SW 1271 (cell line): ENCODE results near the gene MUC6.
"Not testable (repeated sequence)": the region's sequence is repeated elsewhere in the genome, so short reads cannot be mapped to it uniquely, and the experiment has no call there.

Source experiments
- DNase-seq, 2 experiments: peaks; one replicate each; lab custom pipeline; 2025; lab: John Stamatoyannopoulos, UW

Gene MUC6

DNA sequence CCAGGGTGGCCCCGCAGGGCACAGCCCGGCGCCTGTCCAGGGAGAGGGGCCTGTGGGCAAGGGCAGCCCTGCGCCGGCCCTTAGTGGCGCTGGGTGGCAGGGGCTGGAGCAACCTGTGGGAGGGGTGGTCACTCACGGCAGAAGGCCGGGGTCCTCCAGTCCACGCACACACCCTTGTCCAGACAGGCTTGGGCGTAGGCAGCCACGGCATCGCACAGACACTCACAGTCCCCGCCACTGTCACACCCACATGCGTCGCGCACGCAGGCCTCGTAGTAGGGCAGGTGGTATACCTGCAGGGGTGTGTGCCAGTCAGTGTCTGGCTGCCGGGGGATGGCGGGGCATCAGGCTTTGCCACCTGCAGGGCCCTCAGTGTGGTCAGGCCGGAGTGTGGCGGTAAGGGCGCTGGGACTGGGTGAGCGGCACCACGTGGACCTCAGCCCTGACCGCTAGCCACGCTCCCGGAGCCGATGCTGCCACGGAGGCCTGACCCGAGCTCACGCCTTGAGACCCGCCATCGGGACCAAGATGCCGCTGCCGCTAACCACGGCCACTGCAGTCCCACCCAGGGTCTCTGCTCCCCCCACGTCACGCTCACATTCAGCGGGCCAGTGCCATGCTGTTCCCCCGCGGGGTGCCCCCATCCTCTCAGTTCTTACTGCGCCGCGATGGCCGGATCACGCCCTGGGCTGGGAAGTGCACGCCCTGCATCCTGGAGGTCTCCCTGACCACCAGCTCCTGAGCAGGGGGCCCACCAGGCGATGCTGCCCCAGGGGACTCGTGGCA, 12.5 kb downstream of the MUC6 start:
- no peak for DNase-seq

DNA sequence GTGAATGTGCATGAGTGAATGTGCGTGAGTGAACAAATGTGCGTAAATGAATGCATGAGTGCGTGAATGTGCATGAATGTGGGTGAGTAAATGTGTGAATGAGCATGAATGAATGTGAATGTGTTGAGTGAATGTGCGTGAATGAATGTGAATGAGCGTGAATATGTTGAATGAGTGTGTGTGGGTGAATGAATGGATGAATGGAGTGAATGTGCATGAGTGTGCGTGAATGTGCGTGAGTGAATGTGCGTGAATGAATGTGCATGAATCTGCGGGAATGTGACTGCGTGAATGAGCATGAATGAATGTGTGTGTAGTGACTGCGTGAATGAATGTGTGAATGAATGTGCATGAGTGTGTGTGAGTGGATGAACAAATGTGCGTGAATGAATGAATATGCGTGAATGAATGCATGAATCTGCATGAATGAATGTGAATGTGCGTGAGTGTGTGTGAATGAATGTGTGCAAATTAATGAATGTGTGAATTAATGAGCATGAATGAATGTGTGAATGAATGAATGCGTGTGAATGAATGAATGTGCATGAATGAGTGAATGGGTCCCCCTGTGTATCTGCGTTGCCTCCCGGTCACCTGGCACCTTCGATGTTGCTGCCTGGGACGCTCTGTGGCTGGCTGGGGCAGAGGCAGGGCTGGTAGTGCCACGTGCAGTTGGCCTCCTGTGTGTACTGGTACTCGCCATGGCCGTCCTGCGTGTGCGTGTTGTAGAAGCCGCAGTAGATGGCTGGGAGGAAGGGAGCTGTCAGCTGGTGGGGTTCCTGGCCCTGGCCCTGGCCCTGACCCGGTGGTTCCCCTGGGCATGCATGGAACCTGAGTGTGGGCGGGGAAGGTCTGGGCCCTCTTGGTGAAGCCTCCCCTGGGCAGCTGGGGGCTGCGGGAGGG, 13.4 kb downstream of the MUC6 start:
- DNase-seq: no peak

DNA sequence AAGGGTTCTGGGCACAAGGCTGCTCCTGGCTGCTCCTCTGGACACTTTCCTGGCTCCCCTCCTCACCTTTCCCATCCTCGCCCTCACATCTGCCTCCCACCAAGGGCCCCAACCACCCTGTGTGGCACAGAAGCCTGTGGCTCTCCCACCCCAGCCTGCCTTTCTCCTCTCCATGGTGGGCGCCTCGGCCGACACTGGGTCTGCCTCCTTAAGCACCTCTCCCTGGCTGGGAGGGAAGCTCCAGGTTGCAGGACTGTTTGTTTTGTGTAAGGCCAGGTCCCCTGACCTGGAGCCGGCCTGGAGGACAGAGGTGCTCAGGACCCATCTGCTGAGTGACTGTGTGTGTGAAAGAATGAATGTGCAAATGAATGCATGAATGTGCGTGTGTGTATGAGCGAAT, 14.1 kb downstream of the MUC6 start:
- no peak for DNase-seq

DNA sequence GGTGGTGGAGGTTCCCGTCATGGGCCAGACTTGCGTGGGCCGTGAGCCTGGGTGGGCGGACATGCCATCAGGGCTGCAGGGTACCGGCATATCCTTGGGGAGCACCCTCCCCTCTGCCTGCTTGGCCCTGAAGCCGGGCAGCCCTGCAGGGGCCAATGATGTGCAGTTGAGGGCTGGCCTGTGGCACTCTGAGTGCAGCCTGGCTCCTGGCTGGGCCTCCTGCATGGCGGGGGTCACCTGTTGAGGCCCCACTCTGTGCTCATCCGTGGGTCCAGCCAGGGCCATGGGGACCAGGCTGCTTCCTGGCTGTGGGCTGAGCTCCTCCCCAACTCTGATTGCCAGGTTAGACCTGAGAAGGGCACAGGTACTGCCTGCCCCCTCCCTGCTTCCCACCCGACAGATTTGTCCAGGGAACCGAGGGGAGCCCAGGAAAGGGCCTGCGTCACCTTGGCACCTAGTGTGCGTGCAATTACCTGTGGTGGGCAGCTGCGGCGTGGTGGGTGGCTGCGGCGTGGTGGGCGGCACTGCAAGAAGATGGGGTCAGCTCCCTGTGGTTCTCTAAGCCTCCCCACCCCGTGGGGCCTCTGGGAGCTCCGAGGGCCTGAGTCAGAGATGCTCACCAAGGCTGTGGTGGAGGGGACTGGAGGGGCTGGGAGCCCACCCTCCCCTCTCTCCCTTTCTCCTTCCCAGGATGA, 16.2 kb downstream of the MUC6 start:
- DNase-seq: no peak

DNA sequence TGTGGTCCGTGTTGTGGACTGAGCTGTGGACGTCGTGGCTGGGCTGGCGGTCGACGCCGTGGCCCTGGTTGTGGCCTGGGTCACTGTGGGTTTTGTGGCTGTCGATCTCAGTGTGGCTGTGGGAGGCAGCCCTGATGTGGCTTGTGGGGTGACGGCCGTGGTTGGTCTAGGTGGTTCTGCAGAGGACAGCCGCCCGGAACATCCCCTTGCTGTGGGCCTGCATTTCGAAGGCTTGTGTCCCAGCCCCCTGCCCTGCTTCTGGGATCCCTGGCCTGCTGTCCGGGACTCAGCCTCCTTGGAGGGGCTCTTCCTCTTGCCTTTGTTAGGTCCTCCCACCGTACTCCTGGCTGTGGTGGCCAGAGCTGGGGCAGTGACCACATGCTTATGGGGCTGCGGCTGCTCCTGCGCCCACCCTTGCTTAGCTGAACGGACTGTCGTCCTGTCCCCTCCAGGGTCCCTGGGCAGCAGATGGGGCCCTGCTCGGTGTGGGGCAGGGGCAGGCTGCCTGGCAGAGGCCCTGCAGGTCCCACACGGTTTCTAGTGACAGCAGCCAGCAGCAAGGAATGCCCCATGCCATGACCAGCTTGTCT, 17.1 kb downstream of the MUC6 start:
- DNase-seq: no peak

DNA sequence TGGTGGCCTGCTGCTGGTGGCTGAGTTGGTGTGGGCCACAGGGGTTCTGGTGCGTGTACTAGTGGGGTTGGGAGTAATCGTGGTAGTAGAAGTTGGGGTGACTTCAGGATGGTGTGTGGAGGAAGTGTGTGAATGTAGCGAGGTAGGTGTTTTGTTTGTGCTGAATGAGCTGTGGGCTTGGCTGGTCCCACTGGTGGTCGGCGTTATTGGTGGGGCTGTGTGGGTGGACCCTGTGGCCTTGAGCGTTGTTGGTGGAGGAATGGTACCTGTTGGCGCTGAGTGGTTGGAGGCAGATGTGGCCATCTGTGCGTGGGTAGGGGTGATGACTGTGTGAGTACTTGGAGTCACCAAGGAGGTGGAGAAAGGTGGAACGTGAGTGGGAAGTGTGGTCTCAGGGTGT, 18.4 kb downstream of the MUC6 start:
- no peak for DNase-seq

DNA sequence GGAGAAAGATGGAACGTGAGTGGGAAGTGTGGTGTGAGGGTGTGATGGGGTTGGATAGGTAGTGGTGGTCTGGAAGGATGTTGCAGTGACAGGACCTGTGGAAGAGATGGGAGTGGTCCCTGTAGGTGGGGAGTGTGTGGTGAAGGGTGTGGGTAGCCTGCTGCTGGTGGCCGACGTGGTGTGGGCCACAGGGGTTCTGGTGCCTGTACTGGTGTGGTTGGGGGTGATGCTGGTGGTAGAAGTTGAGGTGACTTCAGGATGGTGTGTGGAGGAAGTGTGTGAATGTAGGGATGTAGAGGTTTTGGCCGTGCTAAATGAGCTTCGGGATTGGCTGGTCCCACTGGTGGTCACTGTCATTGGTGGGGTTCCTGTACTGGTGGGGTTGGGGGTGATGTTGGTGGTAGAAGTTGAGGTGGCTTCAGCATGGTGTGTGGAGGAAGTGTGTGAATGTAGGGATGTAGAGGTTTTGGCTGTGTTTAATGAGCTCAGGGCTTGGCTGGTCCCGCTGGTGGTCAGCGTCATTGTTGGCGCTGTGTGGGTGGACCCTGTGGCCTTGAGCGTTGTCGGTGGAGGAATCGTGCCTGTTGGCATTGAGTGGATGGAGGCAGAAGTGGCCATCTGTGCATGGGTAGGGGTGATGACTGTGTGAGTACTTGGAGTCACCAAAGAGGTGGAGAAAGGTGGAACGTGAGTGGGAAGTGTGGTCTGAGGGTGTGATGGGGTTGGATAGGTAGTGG, 19.1 kb downstream of the MUC6 start:
- DNase-seq: no peak

DNA sequence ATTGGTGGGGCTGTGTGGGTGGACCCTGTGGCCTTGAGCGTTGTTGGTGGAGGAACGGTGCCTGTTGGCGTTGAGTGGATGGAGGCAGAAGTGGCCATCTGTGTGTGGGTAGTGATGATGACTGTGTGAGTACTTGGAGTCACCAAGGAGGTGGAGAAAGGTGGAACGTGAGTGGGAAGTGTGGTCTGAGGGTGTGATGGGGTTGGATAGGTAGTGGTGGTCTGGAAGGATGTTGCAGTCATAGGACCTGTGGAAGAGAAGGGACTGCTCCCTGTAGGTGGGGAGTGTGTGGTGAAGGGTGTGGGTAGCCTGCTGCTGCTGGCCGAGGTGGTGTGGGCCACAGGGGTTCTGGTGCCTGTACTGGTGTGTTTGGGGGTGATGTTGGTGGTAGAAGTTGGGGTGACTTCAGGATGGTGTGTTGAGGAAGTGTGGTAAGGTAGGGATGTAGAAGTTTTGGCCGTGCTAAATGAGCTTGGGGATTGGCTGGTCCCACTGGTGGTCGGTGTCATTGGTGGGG, 19.9 kb downstream of the MUC6 start:
- not testable (repeated sequence) for DNase-seq

DNA sequence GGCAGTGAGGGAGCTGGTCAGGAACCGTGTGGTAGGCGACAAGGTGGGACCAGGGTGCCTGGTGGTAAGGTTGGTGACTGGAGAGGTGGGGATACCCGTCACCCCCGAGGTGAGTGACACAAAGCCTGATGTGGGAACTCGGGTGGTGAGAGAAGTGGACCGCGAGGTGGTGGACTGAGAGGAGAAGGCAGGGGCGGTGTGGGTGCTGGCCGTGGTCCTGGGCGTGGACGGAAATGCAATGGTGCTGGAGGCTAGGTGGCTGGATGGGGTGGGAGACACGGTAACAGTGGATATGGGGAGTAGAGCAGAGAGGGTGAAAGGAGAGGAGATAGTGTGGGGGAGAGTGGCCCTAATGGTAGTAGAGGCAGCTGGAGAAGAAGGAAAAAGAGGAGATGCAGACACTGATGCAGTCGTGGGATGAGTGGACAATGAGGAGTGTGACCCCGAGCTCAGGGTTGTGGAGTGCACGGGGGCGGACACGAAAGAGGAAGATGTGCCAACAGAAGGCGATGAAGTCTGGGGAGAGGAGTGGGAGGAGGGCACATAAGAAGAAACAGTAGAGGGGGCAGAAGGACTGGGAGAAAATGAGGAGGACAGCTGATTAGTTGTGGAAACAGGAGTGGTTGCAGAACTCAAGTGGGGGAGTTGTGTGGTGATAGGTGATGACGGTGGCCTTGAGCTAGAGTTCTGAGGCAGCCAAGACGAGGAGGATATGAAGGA, 20.5 kb downstream of the MUC6 start:
- DNase-seq: no peak

DNA sequence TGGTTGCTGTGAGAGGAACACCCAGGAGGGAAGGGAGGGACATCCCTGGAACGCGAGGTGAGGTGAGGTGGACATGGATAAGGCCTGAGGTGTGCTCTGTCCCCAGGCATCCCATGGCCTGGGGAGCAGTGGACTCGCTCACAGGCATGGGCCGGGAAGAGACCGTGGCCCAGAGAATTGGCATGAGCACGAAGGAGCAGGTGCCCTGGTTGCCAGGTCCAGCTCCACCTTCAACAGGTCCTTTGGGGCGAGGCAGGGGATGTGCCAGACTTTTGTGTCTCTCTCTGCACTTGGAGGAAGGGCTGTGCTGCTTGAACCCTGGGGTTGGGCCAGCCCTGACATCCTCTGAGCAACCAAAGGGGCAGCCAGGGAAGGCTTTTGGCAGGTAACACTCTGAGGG, 21.5 kb downstream of the MUC6 start:
- no peak for DNase-seq

DNA sequence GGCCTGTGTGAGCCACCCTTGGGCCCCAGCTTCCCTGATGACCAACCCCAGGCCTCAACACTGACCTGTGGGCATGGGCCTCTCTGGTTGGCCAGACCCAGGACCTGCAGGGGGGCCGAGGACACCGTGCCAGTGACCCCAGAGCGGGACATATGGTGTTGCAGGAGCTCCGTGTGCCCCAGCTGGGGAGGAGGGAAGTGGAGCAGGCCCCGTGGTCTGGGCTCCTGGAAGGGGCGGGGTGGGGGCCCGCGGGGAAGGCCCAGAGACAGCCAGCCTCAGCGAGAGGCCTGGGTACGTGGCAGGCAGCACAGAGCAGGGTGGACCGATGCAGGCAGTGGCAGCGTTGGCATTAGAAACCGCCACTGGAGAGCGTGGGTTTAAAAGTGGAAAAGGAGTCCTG, 22.2 kb downstream of the MUC6 start:
- no peak for DNase-seq

DNA sequence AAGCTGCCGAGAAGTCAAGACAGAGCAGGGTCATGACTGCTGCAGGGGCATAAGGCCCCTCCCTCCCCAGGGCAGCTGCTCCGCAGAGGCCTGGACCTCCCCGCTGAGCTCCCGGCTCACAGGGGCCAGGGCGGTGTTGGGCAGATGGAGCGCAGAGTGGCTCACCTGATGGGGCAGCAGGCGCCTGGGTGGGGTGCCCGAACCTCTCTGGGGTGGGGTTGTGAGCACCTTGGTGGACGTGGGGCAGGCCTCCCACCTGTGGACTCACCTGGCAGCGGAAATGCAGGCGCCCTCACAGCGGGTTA, 22.9 kb downstream of the MUC6 start:
- no peak for DNase-seq

DNA sequence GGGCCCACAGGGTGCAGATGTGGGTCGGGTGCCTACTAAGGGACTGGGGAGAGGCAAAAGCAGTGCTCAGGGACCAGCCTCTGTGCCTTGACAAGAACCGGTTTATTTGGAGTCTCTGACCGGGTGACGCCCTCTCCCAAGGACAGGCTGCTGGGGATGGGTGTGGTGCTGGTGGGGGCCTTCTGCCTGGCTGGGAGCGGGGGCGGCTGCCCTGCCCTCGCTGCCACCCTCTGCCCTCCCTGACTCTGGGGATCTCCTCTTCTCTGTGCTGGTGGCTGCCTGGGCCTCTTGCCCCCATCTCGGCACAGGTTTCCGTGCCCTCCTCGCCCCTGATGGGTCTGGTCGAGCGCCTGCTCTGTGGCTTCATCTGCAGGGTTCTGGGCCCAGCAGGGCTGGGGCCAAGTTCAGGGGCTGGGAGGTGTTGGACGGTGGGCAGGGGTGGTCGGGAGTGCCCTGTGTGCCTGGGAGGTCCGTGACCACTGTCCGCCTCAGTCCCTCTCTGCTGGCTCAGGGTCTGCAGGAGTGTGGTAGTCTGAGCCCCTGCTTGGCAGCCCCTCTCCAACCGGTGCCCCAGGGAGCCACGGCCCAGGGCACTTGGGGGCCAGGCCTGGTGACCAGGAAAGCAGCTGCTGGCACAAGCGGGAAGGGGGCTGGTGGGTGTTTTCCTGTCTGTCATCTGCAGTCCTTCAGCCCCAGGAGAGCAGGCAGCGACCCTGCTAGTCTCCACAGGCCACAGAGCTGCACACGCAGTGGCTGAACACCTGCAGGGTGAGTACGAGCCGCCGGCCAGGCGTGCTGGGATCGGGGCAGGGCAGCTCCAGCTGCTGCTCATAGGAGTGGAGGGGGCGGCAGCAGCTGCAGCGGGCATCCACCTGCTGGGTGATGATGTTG, 23.5 kb downstream of the MUC6 start:
- DNase-seq: no peak

DNA sequence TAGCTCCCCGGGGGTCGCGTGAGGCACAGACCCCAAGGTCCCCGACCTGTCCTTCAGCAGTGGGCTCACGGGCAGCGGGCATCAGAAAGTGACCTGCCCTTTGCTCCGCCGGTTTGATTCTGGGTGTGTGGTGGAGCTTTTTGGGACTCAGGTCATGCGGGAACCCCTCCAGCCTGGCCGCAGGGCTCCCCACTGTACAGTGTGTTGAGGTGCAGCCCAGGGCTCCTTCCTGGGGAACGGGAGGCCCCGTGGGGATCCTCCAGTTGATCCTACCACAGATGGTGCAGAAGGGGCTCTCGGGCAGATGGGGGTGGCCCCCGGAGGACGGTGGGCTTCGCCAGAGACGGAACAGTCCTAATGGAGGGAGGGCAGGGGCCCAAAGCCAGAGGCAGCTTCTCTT, 24.2 kb downstream of the MUC6 start:
- no peak for DNase-seq

DNA sequence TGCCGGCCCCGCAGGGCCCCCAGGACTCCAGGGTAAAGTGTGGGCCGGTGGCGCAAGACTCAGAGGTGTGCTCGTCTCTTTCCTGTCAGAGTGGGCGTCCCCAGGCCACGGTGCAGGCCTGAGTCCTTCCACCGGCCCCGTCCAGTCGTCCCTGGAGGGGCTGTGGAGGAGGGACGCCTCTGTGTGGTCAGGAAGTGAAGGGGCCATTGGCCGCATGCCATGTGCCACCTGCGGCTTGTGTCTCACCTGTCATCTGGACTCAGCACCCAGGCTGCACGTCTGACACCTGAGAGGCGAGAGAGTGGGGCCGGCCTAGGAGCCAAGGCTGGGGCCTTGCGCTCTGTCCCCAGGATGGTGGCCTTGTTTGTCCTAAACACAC, 25.2 kb downstream of the MUC6 start:
- no peak for DNase-seq

DNA sequence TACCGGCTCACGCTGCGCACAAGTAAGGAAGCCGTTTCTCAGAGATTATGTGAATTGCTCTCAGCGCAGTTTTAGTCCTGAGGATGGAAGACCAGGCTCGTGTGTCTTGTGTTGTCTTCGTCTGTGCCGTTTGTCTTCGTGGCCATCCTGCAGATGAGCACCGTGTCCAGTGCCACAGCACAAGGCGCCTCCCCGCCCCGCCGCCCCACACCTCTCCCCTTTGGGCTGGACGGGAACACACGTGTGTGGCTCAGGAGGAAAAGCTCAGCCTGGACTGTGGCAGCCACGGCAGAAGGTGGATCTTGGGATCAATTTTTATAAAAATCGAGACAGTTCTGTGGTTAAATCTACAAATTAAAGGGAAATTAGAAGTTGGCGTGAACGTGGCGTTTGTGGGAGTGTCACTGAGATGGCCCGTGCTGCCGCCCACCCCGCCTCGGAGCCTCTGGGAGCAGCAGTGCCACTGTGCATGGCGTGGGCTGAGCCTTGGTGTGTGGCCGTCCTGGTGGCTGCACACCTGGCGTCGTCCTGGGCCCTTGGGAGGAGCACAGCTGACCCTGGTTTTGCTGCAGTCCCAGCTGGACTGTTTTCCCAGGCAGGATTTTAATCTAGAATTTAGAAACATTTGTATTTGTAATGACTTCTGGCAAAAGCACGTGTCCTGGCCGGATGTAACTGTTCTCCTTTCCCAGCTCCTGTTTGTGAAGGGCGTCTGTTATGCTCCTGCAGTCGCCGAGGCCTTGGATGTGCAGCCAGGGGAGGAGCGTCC, 25.8 kb downstream of the MUC6 start:
- no peak for DNase-seq

DNA sequence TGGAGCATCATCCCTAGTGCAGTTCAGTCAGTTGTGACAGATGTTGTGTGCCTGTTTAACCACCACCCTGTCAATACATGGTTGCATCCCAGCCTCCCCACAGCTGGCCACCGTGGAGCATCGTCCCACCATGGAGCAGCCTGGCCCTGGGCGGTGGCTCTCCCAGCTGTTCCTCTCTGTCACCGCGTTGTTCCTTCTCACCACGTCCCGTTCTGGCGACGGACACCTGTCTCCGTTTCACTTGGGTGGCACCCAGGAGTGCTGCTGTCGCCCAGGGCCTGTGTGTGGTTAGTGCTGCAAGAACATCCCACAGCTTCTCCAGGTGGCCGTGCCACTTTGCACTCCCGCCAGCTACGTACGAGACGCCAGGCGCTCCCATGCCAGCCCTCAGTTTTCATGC, 26.5 kb downstream of the MUC6 start:
- no peak for DNase-seq

DNA sequence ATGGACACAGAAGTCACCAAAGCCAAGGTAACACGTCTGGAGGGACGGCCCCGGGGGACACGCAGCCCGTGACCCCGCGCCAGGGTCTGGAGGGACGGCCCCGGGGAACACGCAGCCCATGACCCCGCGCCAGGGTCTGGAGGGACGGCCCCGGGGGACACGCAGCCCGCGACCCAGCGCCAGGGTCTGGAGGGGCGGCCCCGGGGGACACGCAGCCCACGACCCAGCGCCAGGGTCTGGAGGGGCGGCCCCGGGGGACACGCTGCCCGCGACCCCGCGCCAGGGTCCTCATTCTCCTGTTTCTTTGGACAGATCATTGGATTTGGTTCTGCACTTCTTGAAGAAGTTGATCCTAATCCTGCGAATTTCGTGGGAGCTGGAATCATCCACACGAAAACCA, 27.1 kb downstream of the MUC6 start:
- no peak for DNase-seq

DNA sequence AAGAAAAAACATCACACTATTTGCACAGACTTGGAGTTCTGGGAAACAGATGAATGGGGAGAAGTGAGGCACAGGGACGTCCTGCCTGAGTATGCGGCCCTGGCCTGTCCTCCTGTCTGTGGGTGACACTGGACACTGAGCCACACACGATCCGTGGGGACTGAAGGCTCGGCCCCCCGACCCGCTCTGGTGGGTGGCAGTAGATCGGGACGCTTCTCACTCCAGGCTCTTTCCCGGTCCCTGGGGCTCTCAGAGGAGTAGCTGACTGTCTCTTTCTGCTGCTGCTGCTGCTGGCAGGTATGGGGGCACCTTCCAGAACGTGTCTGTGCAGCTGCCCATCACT, 27.7 kb downstream of the MUC6 start:
- no peak for DNase-seq
